HepG2 (cell line): Measurements from ENCODE around the gene FALEC. TPM values are rescaled to one million over a fixed set of nuclear protein-coding genes. Genes with fewer than 3 reads are reported as not detected.
A peak's percentile ranks its signal among the peaks of the same experiment; 100 is the strongest.

Experiments
- ATF5 ChIP-seq: sonication (generic); formaldehyde crosslinking; IDR thresholded peaks from 2 replicates; pipeline ENCODE4 v1.4.0; 2020; ENCODE audit warnings: mild to moderate bottlenecking, low read depth, missing genetic modification reagents
- CBX1 ChIP-seq: IDR thresholded peaks from one replicate; pipeline ENCODE4 v1.6.1; 2016; ENCODE audit warnings: antibody characterized with exemption, low read depth
- CCDC6 ChIP-seq: sonication (generic); formaldehyde crosslinking; IDR thresholded peaks from 2 replicates; pipeline ENCODE4 v1.8.1; 2022; ENCODE audit warnings: mild to moderate bottlenecking, missing genetic modification reagents, moderate library complexity
- CHD2 ChIP-seq: IDR thresholded peaks from 2 replicates; pipeline ENCODE4 v1.6.1; 2011; ENCODE audit warnings: low read depth, low read length, improper control_type of control experiment
- DZIP1 ChIP-seq: sonication (generic); formaldehyde crosslinking; IDR thresholded peaks from 2 replicates; pipeline ENCODE4 v1.5.0; 2020; ENCODE audit warnings: mild to moderate bottlenecking, missing genetic modification reagents
- HNF4A ChIP-seq: sonication (generic); formaldehyde crosslinking; IDR thresholded peaks from 2 replicates; pipeline ENCODE4 v1.4.0; 2020; ENCODE audit warnings: missing genetic modification reagents
- JUN ChIP-seq: sonication (generic); formaldehyde crosslinking; IDR thresholded peaks from 2 replicates; pipeline ENCODE4 v1.4.0; 2020; ENCODE audit warnings: mild to moderate bottlenecking, missing genetic modification reagents
- MBNL3 ChIP-seq: fragments of 250-450 bp; sonication (Bioruptor Pico); conservative IDR thresholded peaks from 2 replicates; pipeline ENCODE4 v1.8.0; 2022; ENCODE audit warnings: mild to moderate bottlenecking, inconsistent platforms
- MIXL1 ChIP-seq: IDR thresholded peaks from 2 replicates; pipeline ENCODE4 v1.6.1; 2016
- MTA3 ChIP-seq: sonication (generic); formaldehyde crosslinking; IDR thresholded peaks from 2 replicates; pipeline ENCODE4 v1.4.0; 2020; ENCODE audit warnings: missing genetic modification reagents
- NBN ChIP-seq: fragments of 450-650 bp; conservative IDR thresholded peaks from 2 replicates; pipeline ENCODE4 v1.6.1; 2017
- NFKB2 ChIP-seq: sonication (generic); formaldehyde crosslinking; IDR thresholded peaks from 2 replicates; pipeline ENCODE4 v1.4.0; 2020; ENCODE audit warnings: missing genetic modification reagents, borderline replicate concordance
- PHF8 ChIP-seq: sonication (generic); formaldehyde crosslinking; IDR thresholded peaks from 2 replicates; pipeline ENCODE4 v1.5.0; 2020; ENCODE audit warnings: missing genetic modification reagents
- SRSF1 ChIP-seq: fragments of 200-400 bp; formaldehyde crosslinking; optimal IDR thresholded peaks from 2 replicates; pipeline ENCODE3; 2017; ENCODE audit warnings: mild to moderate bottlenecking, low read depth, low read length, moderate library complexity
- STAG1 ChIP-seq: sonication (generic); formaldehyde crosslinking; IDR thresholded peaks from 2 replicates; pipeline ENCODE4 v1.4.0; 2020; ENCODE audit warnings: missing genetic modification reagents
- TARDBP ChIP-seq: sonication (generic); formaldehyde crosslinking; IDR thresholded peaks from 2 replicates; pipeline ENCODE4 v1.8.0; 2022; ENCODE audit warnings: mild to moderate bottlenecking, missing genetic modification reagents
- ZBTB14 ChIP-seq: sonication (generic); formaldehyde crosslinking; IDR thresholded peaks from 2 replicates; pipeline ENCODE4 v1.4.0; 2020; ENCODE audit warnings: missing genetic modification reagents
- ZFP62 ChIP-seq: sonication (generic); formaldehyde crosslinking; IDR thresholded peaks from 2 replicates; pipeline ENCODE4 v1.4.0; 2020; ENCODE audit warnings: missing genetic modification reagents
- ZKSCAN5 ChIP-seq: sonication (generic); formaldehyde crosslinking; IDR thresholded peaks from 2 replicates; pipeline ENCODE4 v1.5.1; 2020; ENCODE audit warnings: mild to moderate bottlenecking, missing genetic modification reagents
- ZNF329 ChIP-seq: sonication (generic); formaldehyde crosslinking; IDR thresholded peaks from 2 replicates; pipeline ENCODE4 v1.9.0; 2021; ENCODE audit warnings: low read depth, mild to moderate bottlenecking, missing genetic modification reagents
- ZNF607 ChIP-seq: sonication (generic); formaldehyde crosslinking; IDR thresholded peaks from 2 replicates; pipeline ENCODE4 v1.5.1; 2020; ENCODE audit warnings: missing genetic modification reagents, mild to moderate bottlenecking, borderline replicate concordance
- ZNF709 ChIP-seq: sonication (generic); formaldehyde crosslinking; IDR thresholded peaks from 2 replicates; pipeline ENCODE4 v1.5.0; 2020; ENCODE audit warnings: mild to moderate bottlenecking, missing genetic modification reagents
- ZNF792 ChIP-seq: IDR thresholded peaks from 2 replicates; pipeline ENCODE4 v1.6.1; 2016
- polyA plus RNA-seq, 8 experiments: library from polyadenylated mRNA; depleted of rRNA in 3 of 8; stranded (reverse) in 7 of 8; unstranded in 1 of 8; fragments of >200 nt; fragmentation: Illumina TruSeq in 4 of 8; extraction: Trizol in 4 of 8; gene quantifications; 2 replicates each; pipeline versions ENCODE4 v1.2.1 to v1.2.3, GENCODE V29; 2011 to 2016; ENCODE audit warnings: low read depth in 4 of 8, missing spikeins in 1 of 8, mixed read lengths in 1 of 8; ENCODE audit not compliant: insufficient read depth in 1 of 8
- total RNA-seq, 5 experiments: library from RNA; depleted of rRNA; stranded (reverse); fragments of >200 nt; fragmentation: Illumina TruSeq; extraction: Trizol; gene quantifications; 2 replicates each; pipeline ENCODE4 v1.2.3, GENCODE V29; 2016; ENCODE audit warnings: low read depth in 1 of 5
- TF ChIP-seq, protein P1 (sequence below): sonication (generic); formaldehyde crosslinking; IDR thresholded peaks from 2 replicates; pipeline ENCODE4 v1.5.1; 2020; ENCODE audit warnings: missing genetic modification reagents, mild to moderate bottlenecking, borderline replicate concordance

FALEC gene
- total and polyA plus RNA-seq, 2 of the 13 experiments (the other 11 are each of a cell fraction or from before 2014, with no cell fraction given), result 0.33 to 0.71 TPM

DNA sequence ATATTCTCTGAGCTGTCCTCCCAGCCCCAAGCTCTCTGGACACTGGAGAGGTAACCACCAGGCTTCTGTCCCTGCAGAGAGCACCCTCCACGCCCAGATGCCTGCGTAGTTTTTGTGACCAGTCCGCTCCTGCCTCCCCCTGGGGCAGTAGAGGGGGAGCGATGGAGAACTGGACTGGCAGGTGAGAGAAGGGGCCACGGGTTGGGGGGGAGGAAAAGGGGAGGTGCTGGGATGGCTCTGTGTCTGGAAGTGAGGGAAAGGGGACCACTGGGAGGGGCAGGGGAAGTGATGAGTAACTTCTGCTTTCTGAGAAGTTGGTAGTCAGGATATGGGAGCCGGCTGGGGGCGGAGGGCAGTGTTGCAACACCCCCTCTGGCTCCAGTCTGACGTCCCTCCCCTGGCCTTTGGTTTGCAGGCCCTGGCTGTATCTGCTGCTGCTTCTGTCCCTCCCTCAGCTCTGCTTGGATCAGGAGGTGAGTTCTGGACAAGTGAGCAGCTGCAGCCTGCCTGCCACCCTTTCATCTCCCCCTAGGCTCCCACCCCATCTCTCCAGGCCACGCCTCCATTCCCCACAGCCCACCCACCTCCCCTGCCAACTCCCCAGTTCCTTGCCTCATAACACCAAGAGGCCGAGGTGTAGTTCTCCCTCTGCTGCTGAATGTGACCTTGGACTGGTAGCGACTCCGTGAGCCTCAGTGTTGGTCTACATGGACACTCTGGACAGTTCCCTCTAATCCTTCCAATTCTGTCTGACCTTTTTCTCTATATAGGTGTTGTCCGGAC is 36.8 kb downstream of the FALEC start (continued):
- no peak for TF ChIP-seq ATF5
- no peak for TF ChIP-seq ZNF607 (CRISPR knock-in tag)
- no peak for TF ChIP-seq SRSF1
- no peak for TF ChIP-seq JUN
- TF ChIP-seq NFKB2 (CRISPR knock-in tag), result peak; percentile 47; the same call in 1 of the 2 replicates
- TF ChIP-seq STAG1, result 0 out of 2 replicates have a peak, but pooled peaks have one; percentile 5
- TF ChIP-seq NBN, result no peak
- no peak for TF ChIP-seq CHD2
- TF ChIP-seq MBNL3 (CRISPR knock-in tag), result no peak
- no peak for TF ChIP-seq ZNF709
- TF ChIP-seq, protein P1, sequence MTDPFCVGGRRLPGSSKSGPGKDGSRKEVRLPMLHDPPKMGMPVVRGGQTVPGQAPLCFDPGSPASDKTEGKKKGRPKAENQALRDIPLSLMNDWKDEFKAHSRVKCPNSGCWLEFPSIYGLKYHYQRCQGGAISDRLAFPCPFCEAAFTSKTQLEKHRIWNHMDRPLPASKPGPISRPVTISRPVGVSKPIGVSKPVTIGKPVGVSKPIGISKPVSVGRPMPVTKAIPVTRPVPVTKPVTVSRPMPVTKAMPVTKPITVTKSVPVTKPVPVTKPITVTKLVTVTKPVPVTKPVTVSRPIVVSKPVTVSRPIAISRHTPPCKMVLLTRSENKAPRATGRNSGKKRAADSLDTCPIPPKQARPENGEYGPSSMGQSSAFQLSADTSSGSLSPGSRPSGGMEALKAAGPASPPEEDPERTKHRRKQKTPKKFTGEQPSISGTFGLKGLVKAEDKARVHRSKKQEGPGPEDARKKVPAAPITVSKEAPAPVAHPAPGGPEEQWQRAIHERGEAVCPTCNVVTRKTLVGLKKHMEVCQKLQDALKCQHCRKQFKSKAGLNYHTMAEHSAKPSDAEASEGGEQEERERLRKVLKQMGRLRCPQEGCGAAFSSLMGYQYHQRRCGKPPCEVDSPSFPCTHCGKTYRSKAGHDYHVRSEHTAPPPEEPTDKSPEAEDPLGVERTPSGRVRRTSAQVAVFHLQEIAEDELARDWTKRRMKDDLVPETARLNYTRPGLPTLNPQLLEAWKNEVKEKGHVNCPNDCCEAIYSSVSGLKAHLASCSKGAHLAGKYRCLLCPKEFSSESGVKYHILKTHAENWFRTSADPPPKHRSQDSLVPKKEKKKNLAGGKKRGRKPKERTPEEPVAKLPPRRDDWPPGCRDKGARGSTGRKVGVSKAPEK, result no peak
- no peak for TF ChIP-seq DZIP1
- TF ChIP-seq PHF8 (CRISPR knock-in tag), result no peak
- TF ChIP-seq ZNF329 (CRISPR knock-in tag), result no peak
- peak; percentile 21; the same call in 1 of the 2 replicates for TF ChIP-seq TARDBP (CRISPR knock-in tag)
- no peak for TF ChIP-seq MTA3
- peak; percentile 65 for TF ChIP-seq HNF4A
- no peak for TF ChIP-seq MIXL1 (CRISPR knock-in tag)
- no peak for TF ChIP-seq ZBTB14
- TF ChIP-seq CBX1, result no peak
- no peak for TF ChIP-seq ZNF792
- peak; percentile 85 for TF ChIP-seq ZKSCAN5 (CRISPR knock-in tag)
- TF ChIP-seq CCDC6 (CRISPR knock-in tag), result no peak
- no peak for TF ChIP-seq ZFP62
